HG03025 (cell line): Measurements from ENCODE around the gene PCDH19.

Experiments used
- ATAC-seq: cut with Tn5 transposase; IDR thresholded peaks from one replicate; pipeline ENCODE4 v1.9.1; 2021; ENCODE audit warnings: mild to moderate bottlenecking, moderate library complexity; ENCODE audit not compliant: unreplicated experiment, low FRiP score

PCDH19 gene

DNA sequence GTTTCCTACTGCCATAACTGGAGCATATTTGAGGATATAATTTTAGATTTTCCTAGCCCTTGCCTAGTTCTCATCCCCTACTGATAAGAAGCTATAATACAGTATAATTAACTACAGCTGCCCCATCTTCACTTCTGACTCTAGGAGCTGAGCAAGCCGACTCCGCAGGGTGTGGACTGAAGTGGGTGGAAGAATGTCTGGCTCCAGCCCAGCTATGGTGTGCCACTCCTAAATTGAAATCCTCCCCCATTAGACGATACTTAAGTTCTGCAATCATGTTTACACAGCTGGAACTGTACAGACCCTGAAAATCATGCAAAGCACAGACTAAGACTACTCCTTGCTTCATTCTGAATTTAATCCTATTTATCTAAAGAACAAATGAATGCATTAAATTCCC, 93.1 kb downstream of the PCDH19 start:
- ATAC-seq = no peak

DNA sequence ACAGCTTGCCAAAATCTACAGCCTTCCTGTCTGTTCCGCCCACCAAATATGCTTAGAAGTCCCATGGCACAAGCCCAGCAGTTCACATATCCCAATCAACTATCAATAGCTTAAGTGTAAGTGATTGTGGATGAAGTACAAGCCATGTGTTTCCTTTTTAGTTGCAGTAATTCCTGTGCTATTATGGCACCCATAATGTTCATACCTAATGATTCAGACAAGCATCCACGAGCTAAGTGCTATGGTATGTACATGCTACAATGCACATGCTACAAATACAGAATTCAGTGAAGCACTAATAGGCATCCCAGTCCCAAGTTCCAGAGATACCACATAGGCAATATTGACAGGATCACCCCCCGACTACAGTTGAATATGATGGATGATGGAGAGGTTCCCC, 94.5 kb downstream of the PCDH19 start:
- ATAC-seq = no peak

DNA sequence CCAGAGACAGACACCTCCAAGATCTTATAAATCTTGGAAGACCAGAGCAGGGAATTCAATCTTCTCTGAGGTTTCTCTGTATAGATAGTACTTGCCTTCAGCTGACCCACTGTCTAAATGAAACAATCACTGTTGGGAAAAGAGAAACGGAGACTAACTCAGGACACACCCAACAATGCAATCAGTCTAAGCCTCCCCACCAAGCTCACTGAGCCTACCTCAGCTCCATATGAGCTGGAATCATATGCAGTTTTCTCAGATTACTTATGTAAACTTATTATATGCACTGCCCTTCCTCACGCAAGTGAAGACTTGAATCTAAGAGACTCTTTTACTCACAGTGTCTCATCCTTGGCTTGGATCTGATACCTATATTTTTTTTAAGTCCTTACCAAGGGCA, 110.5 kb downstream of the PCDH19 start:
- no peak for ATAC-seq

GRCh38 chrX:100297728-100298127, 112.3 kb downstream of the PCDH19 start:
- no peak for ATAC-seq

- no peak for ATAC-seq
Measured at GRCh38 chrX:100296183-100296753, 113.8 kb downstream of the PCDH19 start.

DNA sequence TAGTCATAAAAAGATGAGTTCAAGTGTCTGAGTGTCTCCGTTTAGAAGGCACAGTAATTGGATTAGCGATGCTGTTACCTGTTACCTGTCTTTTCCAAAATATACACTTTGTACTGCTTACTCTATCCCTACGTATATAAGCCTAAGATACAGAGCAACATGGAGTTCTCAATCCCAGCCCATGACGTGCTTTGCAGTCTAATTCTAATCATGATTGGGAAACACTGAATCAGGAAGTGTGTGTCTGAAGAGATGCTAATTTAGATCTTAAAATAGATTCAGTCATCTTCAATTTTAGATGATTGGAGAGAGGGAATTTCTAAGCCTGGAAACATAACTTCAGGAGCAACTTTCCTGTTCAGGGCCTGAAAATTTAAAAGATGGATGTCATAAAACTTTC, 115.1 kb downstream of the PCDH19 start:
- ATAC-seq = no peak

DNA sequence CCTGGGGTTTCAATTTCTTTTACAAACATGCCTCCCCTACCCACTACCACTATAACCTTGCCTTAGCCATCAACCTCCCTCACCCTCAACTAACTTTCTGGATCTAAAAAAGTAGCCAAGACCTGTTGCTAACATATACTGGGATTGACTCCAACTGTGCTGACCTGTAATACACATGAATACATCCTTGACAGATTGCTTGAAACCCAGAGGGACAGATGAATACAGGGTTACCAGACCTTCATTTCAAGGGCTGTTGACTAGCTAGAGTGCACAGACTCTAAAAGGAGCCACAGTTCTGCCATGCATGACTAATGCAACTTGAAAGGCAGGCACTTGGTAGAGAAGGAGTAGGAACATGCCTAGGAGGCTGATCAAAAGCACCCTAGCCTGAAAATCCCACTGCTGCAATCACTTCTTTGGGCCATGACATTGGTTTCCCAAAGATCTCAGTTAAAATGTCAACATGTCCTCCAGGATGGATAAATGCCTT, 121.0 kb downstream of the PCDH19 start:
- ATAC-seq = no peak

- no peak for ATAC-seq
Measured at GRCh38 chrX:100277231-100277630, 132.8 kb downstream of the PCDH19 start.

DNA sequence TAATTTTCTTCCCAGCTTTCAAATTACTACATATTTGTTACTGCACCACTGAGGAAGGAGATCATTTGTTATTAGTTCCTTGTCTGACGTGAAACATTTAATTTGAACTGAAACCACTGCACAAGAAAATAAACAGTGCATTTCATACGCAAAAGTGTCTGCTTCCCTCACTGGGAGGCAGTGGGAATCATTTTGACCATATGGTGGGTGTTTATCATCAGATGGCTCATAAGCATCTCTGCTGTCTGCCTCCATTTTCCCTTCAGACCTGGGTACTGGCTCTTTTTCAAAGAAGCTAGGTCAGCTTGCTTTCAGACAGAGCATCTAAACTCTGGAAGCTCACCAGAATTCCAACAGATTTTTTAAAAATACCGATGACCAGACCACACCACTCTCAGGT, 135.2 kb downstream of the PCDH19 start:
- ATAC-seq = no peak

GRCh38 chrX:100265179-100265578, 144.9 kb downstream of the PCDH19 start:
- ATAC-seq = no peak

- ATAC-seq = peak; percentile 95
Measured at GRCh38 chrX:100264200-100264599, 145.9 kb downstream of the PCDH19 start.

GRCh38 chrX:100263650-100264049, 146.4 kb downstream of the PCDH19 start:
- peak; percentile 34 for ATAC-seq

- ATAC-seq = no peak
Measured at GRCh38 chrX:100248885-100249493, 161.1 kb downstream of the PCDH19 start.

GRCh38 chrX:100247826-100248225, 162.2 kb downstream of the PCDH19 start:
- no peak for ATAC-seq

DNA sequence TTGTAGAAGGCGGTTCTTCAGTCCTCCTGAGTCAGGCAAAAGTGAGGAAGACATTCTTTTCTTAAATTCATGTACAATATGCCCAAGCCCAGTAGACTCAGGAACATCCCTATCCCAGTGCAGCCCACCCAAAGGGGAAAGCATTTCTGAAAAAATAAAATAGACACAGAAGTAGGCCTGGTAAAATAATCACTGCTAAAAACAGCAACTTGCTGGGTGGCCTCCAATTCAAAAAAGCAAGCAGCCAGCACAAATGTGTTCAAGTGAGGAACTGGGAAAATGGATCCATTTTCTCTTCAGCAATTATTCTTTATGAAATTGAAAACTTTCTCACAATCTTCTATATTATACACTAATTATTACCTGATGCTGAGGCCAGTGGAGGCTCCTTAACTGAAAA, 165.4 kb downstream of the PCDH19 start:
- no peak for ATAC-seq
